ENCODE measurements around the gene APOL4.
"Not testable (repeated sequence)": the region's sequence is repeated elsewhere in the genome, so short reads cannot be mapped to it uniquely, and the experiment has no call there.

The APOL4 gene

DNA sequence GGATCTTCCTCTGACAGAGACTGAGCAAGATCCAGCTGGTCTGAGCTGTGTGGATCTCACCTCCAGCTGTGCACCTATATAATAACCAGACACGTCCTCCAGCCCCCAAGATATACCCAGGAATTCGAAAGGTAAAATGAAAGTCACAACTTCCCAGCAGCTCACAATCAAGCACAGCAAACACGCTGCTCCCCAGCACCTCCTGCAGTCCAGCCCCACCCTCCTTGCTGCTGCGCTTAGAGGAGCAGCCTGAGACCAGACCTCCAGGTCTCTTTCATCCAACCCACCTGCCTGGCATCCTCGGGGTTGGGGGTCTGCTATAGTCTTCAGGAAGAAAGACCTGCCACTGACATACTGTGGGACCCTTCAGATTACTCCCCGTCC, 3.0 kb upstream of the APOL4 start:
- TF ChIP-seq, protein P1, sequence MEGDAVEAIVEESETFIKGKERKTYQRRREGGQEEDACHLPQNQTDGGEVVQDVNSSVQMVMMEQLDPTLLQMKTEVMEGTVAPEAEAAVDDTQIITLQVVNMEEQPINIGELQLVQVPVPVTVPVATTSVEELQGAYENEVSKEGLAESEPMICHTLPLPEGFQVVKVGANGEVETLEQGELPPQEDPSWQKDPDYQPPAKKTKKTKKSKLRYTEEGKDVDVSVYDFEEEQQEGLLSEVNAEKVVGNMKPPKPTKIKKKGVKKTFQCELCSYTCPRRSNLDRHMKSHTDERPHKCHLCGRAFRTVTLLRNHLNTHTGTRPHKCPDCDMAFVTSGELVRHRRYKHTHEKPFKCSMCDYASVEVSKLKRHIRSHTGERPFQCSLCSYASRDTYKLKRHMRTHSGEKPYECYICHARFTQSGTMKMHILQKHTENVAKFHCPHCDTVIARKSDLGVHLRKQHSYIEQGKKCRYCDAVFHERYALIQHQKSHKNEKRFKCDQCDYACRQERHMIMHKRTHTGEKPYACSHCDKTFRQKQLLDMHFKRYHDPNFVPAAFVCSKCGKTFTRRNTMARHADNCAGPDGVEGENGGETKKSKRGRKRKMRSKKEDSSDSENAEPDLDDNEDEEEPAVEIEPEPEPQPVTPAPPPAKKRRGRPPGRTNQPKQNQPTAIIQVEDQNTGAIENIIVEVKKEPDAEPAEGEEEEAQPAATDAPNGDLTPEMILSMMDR (conservative IDR thresholded peaks at IDR 0.05; ENCODE audit: low read length), result no peak
- H3K4me3 ChIP-seq (ENCODE audit: low read length), result no peak overlapping the region
- no peak for DNase-seq (ENCODE audit: low read depth)

DNA sequence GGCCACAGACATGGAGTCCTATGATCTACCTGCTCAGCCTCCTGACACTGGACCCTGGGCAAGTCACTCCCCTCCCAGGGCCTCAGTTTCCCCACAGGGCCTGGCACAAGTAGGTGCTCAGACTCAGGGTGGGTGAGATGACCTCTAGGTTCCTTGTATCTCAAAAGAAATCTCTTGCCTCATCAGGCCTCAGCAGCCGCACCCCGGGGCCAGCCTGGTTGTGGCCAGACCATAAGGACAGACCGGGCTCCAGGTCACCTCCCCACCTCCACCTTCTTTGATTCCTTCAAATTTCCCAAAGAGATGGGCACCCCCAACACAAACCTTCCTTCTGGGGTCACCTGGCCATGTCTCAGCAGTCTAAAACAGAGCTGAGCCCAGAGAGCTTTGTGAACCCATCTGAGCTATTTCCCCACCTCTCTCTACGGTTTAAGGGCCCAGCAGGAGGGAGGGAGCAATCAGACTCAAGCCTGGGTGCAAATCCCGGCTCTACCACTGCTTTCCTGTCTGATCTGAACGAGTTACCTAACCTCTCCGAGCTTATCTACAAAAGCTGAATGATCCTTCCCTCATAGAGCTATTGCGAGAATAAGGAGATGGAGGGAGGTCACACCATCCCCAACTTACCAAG, 2.5 kb upstream of the APOL4 start:
- no peak overlapping the region for H3K4me3 ChIP-seq (ENCODE audit: low read length)
- TF ChIP-seq, protein P1 (conservative IDR thresholded peaks at IDR 0.05; ENCODE audit: low read length), result no peak
- DNase-seq (ENCODE audit: low read depth), result no peak

DNA sequence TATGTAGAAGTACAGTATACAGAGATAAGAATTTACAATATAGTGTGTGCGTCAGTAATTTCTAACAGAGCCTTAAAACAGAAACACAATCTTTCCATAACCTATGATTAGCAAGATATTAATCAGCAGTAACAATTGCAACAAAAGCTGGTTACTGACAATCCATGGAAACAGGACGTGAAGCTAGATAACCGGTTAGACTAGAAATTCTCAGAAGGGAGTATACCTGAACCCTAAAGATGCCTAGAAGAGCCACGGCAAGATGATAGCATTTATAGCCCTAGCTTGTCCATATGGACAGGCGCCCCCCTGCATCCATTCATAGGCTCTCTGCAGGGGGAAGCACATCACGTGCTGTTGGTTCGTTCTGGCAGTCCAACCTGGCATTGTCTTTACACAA, 1.8 kb upstream of the APOL4 start:
- DNase-seq (ENCODE audit: low read depth); H3K4me3 ChIP-seq (ENCODE audit: low read length): not testable (repeated sequence)

DNA sequence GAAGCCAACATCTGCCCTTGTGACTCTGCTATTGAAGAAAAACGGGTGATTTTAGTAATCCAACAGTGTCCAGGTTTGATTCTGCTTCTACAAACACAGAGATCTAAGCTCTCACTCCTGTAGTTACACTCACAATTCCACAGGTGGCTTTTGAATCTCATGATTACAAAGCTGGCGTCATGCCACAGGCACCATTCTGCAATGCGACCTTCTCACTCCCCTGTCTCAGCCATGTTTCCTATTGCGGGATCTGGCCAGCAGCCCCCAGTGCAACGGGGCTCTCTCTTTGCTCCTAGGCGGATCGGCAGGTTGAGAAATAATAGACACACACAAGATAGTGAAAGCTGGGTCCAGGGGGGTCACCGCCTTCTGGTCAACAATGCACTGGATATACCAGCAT, 1.3 kb upstream of the APOL4 start:
- not testable (repeated sequence) for DNase-seq (ENCODE audit: low read depth); H3K4me3 ChIP-seq (ENCODE audit: low read length)

DNA sequence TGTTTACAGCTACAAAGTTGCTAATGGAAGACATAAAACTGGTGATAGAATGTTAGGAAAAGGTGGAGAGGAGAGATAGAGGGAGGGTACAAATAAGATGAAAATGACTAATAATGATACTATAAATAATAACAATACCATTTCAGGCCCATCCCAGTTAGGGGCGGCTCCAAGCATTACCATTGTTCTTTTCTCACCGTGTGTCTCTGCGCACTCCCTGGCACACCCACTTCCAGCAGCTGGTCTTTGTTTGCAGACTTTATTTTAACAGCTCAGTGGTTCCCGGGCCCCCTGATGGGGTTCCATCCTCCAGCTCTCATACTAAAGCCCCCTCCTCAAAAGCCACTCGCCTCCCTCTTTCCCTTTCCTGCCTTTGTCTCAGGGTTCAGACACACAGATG, 584 bp downstream of the APOL4 start:
- H3K4me3 ChIP-seq (ENCODE audit: low read length); DNase-seq (ENCODE audit: low read depth): not testable (repeated sequence)

GRCh38 chr22:36199001-36199551, 2.5 kb downstream of the APOL4 start:
- TF ChIP-seq, protein P1 (conservative IDR thresholded peaks at IDR 0.05; ENCODE audit: low read length), result no peak
- DNase-seq (ENCODE audit: low read depth), result no peak
- no peak overlapping the region for H3K4me3 ChIP-seq (ENCODE audit: low read length)

DNA sequence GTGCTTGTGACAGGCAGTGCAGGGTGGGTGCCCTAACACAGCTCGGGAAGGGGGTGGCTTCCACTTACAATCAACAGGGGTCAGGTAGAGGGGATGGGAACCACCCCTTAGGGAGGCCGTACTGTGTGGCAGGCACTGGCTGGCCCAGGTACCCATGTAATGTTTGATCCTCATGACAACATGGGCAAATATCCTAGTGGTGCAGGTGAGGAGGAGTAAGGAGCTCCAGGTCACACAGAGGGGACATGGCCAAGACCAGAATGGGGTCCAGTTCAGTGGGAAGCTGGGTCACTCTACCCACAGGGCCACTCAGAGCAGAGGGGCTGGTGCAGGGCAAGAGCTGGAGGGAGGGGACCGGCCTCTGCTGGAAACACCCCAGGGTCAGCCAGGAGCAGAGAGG, 3.1 kb downstream of the APOL4 start:
- no peak for DNase-seq (ENCODE audit: low read depth)
- no peak overlapping the region for H3K4me3 ChIP-seq (ENCODE audit: low read length)
- TF ChIP-seq, protein P1 (conservative IDR thresholded peaks at IDR 0.05; ENCODE audit: low read length), result no peak

DNA sequence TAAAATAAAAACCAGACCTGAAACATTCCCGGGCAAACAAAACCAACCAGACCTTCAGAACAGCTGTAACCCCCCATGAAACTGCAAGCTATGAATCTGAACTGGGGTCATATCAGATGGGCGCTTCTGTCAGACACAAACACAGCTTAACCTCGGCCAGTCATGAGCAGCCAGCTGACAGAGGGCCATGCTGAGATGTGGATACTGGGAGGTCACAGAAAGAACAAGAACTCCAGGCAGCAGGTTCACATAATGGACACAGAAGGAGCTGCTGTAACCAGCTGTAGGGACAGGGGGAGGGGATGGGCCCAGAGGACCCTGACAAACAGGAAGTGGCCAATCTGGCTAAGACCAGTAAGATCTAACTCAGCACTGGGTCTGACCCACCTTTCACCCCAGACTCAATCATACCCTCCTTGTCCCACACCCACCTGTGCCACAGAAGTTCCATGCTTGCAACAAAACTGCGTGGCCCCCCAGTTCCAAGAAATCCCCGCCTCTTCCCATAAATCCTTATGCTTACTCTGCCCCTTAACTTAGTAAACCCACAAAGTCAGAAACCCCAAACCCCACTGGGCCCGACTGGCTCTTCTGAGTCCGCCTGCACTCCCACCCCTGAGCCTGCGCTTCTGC, 4.0 kb downstream of the APOL4 start:
- DNase-seq (ENCODE audit: low read depth), result no peak
- TF ChIP-seq, protein P1 (conservative IDR thresholded peaks at IDR 0.05; ENCODE audit: low read length), result no peak
- H3K4me3 ChIP-seq (ENCODE audit: low read length), result no peak overlapping the region

Measured in AG10803 (cell line).